AG09309 (cell line): ENCODE results near the gene KRTAP1-3.
"Not testable (repeated sequence)": the region's sequence is repeated elsewhere in the genome, so short reads cannot be mapped to it uniquely, and the experiment has no call there.

ENCODE experiments used
- DNase-seq: peaks from one replicate; pipeline ENCODE4 v3.0.0-alpha.2; 2010; ENCODE audit warnings: low read depth
- H3K4me3 ChIP-seq: 2 replicates; pipeline ENCODE4 v1.5.1; 2011; ENCODE audit warnings: mild to moderate bottlenecking, low read depth, low read length, moderate library complexity; ENCODE audit not compliant: control insufficient read depth
- CTCF ChIP-seq: IDR thresholded peaks from 2 replicates; pipeline ENCODE4 v1.5.1; 2011; ENCODE audit warnings: mild to moderate bottlenecking, low read depth, low read length, inconsistent platforms; ENCODE audit not compliant: insufficient read depth, control insufficient read depth; ENCODE audit errors: missing control alignments

Gene KRTAP1-3

GRCh38 chr17:41058741-41059140, 24.1 kb upstream of the KRTAP1-3 start:
- DNase-seq: no peak
- TF ChIP-seq CTCF: no peak
- no peak overlapping the region for H3K4me3 ChIP-seq

GRCh38 chr17:41057547-41057946, 22.9 kb upstream of the KRTAP1-3 start:
- no peak overlapping the region for H3K4me3 ChIP-seq
- no peak for TF ChIP-seq CTCF
- DNase-seq: no peak

DNA sequence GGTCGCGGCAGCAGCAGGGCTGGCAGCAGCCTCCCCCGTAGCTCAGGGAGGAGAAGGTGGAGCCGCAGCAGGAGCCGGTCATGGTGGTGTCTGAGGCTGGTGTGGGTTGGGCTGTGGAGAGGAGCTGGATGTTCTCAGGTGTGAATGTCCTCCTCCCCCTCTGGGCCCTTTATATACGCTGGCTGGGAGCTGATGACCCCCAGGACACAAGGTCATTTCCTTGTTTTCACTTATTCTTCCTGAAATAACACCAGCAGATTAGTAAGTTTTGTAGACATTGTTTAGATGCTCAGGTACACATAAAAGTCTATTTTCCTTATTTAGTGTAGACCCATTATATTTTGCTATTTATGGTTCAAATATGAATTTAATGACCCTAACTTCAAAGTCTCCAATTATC, 20.5 kb upstream of the KRTAP1-3 start, which contains the start of gene KRTAP2-2:
KRTAP2-2 (minus strand) TSS at position 101 of the 400 bp plus-strand sequence; CDS start at position 82, 19 bp downstream.
- DNase-seq, H3K4me3 ChIP-seq: not testable (repeated sequence)

DNA sequence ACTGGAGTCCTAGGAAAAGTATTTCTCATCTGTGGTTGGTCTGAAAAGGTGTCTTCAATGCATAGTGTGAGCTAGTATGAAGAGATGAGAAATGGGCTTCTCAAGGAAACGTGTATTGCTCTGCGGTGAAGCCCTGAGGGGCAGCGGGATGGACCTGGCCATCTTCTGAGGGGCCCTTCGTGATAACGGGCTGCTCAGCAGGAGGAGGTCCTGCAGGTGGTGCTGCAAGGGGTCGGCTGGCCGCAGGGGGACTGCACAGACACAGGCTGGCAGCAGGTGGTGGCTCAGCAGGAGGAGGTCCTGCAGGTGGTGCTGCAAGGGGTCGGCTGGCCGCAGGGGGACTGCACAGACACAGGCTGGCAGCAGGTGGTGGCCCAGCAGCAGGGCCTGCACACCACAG, 19.9 kb upstream of the KRTAP1-3 start:
- DNase-seq, H3K4me3 ChIP-seq: not testable (repeated sequence)

GRCh38 chr17:41054025-41054424, 19.4 kb upstream of the KRTAP1-3 start:
- no peak for TF ChIP-seq CTCF
- DNase-seq: no peak
- no peak overlapping the region for H3K4me3 ChIP-seq

GRCh38 chr17:41052566-41052965, 17.9 kb upstream of the KRTAP1-3 start:
- no peak for TF ChIP-seq CTCF
- H3K4me3 ChIP-seq: no peak overlapping the region
- no peak for DNase-seq

- DNase-seq: peak; percentile 58
- TF ChIP-seq CTCF: no peak
- no peak overlapping the region for H3K4me3 ChIP-seq
These were observed 14.4 kb upstream of the KRTAP1-3 start for GRCh38 chr17:41049110-41049509.

DNA sequence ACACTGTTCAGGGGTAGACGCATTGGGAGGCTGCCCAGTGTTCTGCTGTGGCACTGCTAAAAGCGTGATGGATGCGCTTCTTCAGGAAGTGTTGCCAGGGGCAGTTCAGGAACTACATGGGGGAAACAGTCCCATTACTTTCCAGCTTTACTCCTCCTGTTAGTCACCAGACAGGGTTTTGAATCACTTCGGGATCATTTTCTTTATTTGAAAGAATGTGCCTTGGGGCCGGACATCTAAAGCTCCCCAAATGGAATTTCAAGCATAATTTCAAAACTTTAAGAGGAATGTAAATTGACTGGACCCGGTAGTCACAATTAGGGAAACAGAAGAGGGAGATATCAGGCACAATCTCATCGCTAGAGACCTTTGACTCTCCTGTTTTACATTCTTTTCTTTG, 13.8 kb upstream of the KRTAP1-3 start:
- no peak for TF ChIP-seq CTCF
- H3K4me3 ChIP-seq: no peak overlapping the region
- DNase-seq: peak; percentile 51

DNA sequence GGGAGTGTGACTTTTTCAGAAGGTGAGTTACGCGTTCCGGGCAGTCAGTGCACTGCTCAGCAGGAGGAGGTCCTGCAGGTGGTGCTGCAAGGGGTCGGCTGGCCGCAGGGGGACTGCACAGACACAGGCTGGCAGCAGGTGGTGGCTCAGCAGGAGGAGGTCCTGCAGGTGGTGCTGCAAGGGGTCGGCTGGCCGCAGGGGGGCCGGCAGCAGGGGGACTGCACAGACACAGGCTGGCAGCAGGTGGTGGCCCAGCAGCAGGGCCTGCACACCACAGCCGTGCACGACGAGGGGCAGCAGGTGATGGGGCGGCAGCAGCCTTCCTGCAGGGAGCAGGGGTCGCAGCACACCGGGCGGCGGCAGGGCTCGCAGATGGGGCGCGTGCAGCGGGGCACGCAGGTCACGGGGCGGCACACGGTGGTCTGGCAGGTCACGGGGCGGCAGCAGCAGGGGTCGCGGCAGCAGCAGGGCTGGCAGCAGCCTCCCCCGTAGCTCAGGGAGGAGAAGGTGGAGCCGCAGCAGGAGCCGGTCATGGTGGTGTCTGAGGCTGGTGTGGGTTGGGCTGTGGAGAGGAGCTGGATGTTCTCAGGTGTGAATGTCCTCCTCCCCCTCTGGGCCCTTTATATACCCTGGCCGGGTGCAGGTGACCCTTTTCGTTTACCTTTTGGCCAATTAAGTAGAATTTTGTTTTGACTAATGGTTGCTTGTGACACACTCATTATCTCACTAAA, 12.2 kb upstream of the KRTAP1-3 start, which contains the start of gene KRTAP2-1:
KRTAP2-1 (minus strand) TSS at position 582 of the 731 bp plus-strand sequence; CDS start at position 533, 49 bp downstream.
- not testable (repeated sequence) for DNase-seq, H3K4me3 ChIP-seq
